ENCODE measurements around the gene ZNF740.
"Not testable (repeated sequence)": the region's sequence is repeated elsewhere in the genome, so short reads cannot be mapped to it uniquely, and the experiment has no call there.

- TF ChIP-seq POLR2A (IDR thresholded peaks at IDR 0.05; ENCODE audit: low read depth, low read length); CTCF (conservative IDR thresholded peaks at IDR 0.05; ENCODE audit: low read depth, low read length); RCOR1 (IDR thresholded peaks at IDR 0.05; ENCODE audit: insufficient replicate concordance, low read length); MXI1 (IDR thresholded peaks at IDR 0.05; ENCODE audit: borderline replicate concordance, low read depth, low read length); USF2 (IDR thresholded peaks at IDR 0.05; ENCODE audit: low read depth, low read length); BHLHE40 (IDR thresholded peaks at IDR 0.05; ENCODE audit: low read depth, low read length): not testable (repeated sequence)
Measured at GRCh38 chr12:53202316-53202715, 21.8 kb downstream of the ZNF740 start.
